Measurements from ENCODE around the gene MBIP. TPM values are rescaled to one million over a fixed set of nuclear protein-coding genes. Genes with fewer than 3 reads are reported as not detected.
"Not testable (repeated sequence)": the region's sequence is repeated elsewhere in the genome, so short reads cannot be mapped to it uniquely, and the experiment has no call there.

Gene MBIP
- total RNA-seq, 1 donor from 2014 or later = 23.0 TPM

DNA sequence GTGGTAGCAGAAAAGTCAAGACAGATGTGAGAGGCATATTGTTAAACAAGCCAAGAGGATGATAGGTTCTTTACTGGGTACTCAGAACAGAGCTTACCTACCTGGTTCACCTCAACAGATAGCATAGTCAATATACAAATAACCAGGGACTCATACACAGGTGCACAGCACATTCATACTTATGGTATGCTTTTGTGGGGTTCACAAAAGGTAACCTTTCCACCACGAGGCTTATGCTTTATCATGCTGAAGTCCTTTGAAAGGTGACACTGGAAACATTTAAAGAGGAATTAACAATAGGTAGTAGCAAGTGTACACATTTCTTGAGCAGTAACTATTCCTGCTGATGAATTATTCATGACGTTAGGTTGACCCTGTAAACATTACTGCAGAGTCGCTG, 42.2 kb upstream of the MBIP start:
- H3K4me3 Mint-ChIP-seq (ENCODE audit: unreplicated experiment) = no peak overlapping the region
- H3K36me3 Mint-ChIP-seq (ENCODE audit: low read depth, unreplicated experiment) = no peaks in the 10 kb centered on the region
- TF ChIP-seq, protein P1, sequence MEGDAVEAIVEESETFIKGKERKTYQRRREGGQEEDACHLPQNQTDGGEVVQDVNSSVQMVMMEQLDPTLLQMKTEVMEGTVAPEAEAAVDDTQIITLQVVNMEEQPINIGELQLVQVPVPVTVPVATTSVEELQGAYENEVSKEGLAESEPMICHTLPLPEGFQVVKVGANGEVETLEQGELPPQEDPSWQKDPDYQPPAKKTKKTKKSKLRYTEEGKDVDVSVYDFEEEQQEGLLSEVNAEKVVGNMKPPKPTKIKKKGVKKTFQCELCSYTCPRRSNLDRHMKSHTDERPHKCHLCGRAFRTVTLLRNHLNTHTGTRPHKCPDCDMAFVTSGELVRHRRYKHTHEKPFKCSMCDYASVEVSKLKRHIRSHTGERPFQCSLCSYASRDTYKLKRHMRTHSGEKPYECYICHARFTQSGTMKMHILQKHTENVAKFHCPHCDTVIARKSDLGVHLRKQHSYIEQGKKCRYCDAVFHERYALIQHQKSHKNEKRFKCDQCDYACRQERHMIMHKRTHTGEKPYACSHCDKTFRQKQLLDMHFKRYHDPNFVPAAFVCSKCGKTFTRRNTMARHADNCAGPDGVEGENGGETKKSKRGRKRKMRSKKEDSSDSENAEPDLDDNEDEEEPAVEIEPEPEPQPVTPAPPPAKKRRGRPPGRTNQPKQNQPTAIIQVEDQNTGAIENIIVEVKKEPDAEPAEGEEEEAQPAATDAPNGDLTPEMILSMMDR (IDR thresholded peaks at IDR 0.05; ENCODE audit: unreplicated experiment) = no peak
- H3K27ac Mint-ChIP-seq (ENCODE audit: unreplicated experiment) = no peak overlapping the region
- no peaks in the 10 kb centered on the region for H3K4me1 Mint-ChIP-seq (ENCODE audit: unreplicated experiment)
- no peaks in the 10 kb centered on the region for H3K27me3 Mint-ChIP-seq (ENCODE audit: unreplicated experiment)
- no peak for DNase-seq (ENCODE audit: low spot score)
- no peaks in the 10 kb centered on the region for H3K9me3 Mint-ChIP-seq (ENCODE audit: unreplicated experiment)

DNA sequence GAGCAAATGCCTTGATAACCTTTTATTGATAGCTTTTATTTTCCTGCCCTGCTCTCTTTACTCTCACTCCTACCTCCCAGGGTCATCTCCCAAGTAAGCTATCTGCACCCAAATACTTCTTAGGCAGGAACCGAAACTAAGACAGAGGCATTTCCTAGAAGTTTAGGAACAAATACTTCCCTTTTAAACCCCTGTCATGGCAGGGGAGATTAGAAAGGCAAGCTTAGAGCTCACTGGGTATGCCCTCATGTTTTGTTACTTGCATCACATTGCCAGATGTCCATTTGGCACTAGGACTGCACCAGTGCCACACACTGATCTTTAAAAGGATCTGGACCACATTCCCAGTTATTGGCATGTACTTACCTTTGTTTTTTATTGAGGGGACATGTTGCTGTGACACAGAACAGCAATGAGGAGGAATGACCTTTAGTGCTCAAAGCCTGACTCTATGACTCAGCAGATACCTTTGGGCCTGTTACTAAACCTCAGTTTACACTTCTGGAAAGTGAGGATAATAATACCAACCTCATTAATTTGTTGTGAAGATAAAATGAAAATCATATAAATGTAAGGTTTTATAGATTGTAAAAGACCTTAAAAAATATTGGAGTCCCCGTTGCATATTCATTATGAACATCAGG, 40.9 kb upstream of the MBIP start:
- no peak overlapping the region for H3K27ac Mint-ChIP-seq (ENCODE audit: unreplicated experiment)
- no peaks in the 10 kb centered on the region for H3K36me3 Mint-ChIP-seq (ENCODE audit: low read depth, unreplicated experiment)
- no peaks in the 10 kb centered on the region for H3K27me3 Mint-ChIP-seq (ENCODE audit: unreplicated experiment)
- H3K4me1 Mint-ChIP-seq (ENCODE audit: unreplicated experiment) = no peaks in the 10 kb centered on the region
- H3K4me3 Mint-ChIP-seq (ENCODE audit: unreplicated experiment) = no peak overlapping the region
- TF ChIP-seq, protein P1 (IDR thresholded peaks at IDR 0.05; ENCODE audit: unreplicated experiment) = no peak
- no peaks in the 10 kb centered on the region for H3K9me3 Mint-ChIP-seq (ENCODE audit: unreplicated experiment)
- DNase-seq (ENCODE audit: low spot score) = no peak

DNA sequence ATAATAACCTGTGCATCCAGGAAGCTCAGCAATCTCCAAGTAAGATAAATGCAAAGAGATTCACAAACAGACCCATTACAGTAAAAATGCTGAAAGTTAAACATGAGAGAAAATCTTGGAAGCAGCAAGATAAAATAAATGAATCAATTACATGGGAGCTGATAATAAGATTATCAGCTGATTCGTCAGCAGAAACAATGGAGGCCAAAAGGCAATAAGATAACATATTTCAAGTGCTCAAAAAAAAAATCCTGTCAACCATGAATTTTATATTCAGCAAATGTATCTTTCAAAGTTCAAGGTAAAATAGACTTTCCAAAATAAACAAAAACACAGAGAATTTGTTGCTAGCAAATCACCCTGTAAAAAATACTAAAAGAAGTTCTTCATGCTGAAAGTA, 36.4 kb upstream of the MBIP start:
- Mint-ChIP-seq H3K36me3 (ENCODE audit: low read depth, unreplicated experiment) (no peaks in the 10 kb centered on the region), H3K4me3 (ENCODE audit: unreplicated experiment) (no peak overlapping the region), H3K27ac (ENCODE audit: unreplicated experiment) (no peak overlapping the region), H3K27me3 (ENCODE audit: unreplicated experiment) (no peaks in the 10 kb centered on the region), H3K9me3 (ENCODE audit: unreplicated experiment) (no peaks in the 10 kb centered on the region), H3K4me1 (ENCODE audit: unreplicated experiment) (no peaks in the 10 kb centered on the region)
- no peak for DNase-seq (ENCODE audit: low spot score)
- TF ChIP-seq, protein P1 (IDR thresholded peaks at IDR 0.05; ENCODE audit: unreplicated experiment) = no peak

DNA sequence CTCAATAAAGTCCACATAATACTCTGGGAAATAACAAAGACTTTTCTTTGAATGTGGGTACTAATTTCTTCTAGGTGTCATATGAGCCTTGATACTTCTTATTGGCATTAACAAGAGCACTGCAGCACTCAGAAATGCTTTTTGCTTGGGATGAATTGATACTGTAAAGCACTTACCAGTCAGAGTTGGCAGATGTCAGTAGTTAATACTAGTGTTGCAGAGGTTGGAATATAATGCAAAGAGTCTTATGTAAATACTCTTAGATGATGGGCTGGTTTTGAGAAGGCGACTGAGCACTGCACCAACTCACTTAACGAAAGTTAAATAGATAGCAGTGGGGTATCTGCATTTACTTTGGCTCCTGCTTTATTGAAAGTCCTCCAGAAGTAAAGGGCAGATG, 25.6 kb upstream of the MBIP start:
- Mint-ChIP-seq H3K4me1 (ENCODE audit: unreplicated experiment) (no peaks in the 10 kb centered on the region), H3K27me3 (ENCODE audit: unreplicated experiment) (peaks cover 2% of the 10 kb centered on the region), H3K9me3 (ENCODE audit: unreplicated experiment) (no peaks in the 10 kb centered on the region), H3K36me3 (ENCODE audit: low read depth, unreplicated experiment) (no peaks in the 10 kb centered on the region), H3K4me3 (ENCODE audit: unreplicated experiment) (no peak overlapping the region), H3K27ac (ENCODE audit: unreplicated experiment) (no peak overlapping the region)
- no peak for DNase-seq (ENCODE audit: low spot score)
- TF ChIP-seq, protein P1 (IDR thresholded peaks at IDR 0.05; ENCODE audit: unreplicated experiment) = no peak

DNA sequence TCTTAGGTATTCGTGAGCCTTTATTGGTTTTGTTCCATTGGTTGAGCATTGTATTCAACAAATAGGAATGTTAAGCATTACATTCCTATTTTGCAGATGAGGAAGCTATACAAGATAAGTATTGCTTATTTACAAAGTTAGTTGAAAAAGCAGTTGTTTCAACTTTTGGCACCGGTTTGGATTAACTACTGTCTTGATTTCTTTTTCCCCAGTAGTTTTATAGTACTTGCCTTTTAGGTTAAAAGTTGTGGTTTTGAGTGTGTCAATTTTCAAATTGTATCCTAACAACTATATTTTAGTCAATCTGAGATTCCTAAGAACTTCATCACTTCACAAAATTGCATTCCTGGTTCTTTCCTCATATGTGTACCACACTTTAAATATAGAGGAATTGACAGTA, 23.8 kb upstream of the MBIP start:
- DNase-seq (ENCODE audit: low spot score) = no peak
- Mint-ChIP-seq H3K36me3 (ENCODE audit: low read depth, unreplicated experiment) (no peaks in the 10 kb centered on the region), H3K9me3 (ENCODE audit: unreplicated experiment) (no peaks in the 10 kb centered on the region), H3K4me3 (ENCODE audit: unreplicated experiment) (no peak overlapping the region), H3K4me1 (ENCODE audit: unreplicated experiment) (no peaks in the 10 kb centered on the region), H3K27ac (ENCODE audit: unreplicated experiment) (no peak overlapping the region), H3K27me3 (ENCODE audit: unreplicated experiment) (peaks cover 2% of the 10 kb centered on the region)
- TF ChIP-seq, protein P1 (IDR thresholded peaks at IDR 0.05; ENCODE audit: unreplicated experiment) = no peak

DNA sequence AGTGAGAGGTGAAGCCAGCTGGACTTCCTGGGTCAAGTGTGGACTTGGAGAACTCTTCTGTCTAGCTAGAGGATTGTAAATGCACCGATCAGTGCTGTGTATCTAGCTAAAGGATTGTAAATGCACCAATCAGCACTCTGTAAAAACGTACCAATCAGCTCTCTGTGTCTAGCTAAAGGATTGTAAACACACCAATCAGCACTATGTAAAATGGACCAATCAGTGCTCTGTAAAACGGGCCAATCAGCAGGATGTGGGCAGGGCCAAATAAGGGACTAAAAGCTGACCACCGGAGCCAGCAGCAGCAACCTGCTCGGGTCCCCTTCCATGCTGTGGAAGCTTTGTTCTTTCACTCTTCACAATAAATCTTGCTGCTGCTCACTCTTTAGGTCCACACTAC, 21.4 kb upstream of the MBIP start:
- H3K36me3 Mint-ChIP-seq (ENCODE audit: low read depth, unreplicated experiment); H3K4me3 Mint-ChIP-seq (ENCODE audit: unreplicated experiment); DNase-seq (ENCODE audit: low spot score); H3K27ac Mint-ChIP-seq (ENCODE audit: unreplicated experiment); H3K4me1 Mint-ChIP-seq (ENCODE audit: unreplicated experiment); H3K27me3 Mint-ChIP-seq (ENCODE audit: unreplicated experiment); H3K9me3 Mint-ChIP-seq (ENCODE audit: unreplicated experiment): not testable (repeated sequence)
